ENCODE data around the gene ZNF248.

GRCh38 chr10:37784678-37785077 lies 72.7 kb downstream of the ZNF248 start:
- TF ChIP-seq EZH2 (IDR thresholded peaks at IDR 0.05; ENCODE audit: insufficient read depth, poor library complexity, severe bottlenecking) (no peak), EZH2phosphoT487 (IDR thresholded peaks at IDR 0.05; ENCODE audit: insufficient read depth, low read depth) (no peak)
